ENCODE data around the gene CLN5.

GRCh38 chr13:77026861-77027621 lies 35.2 kb downstream of the CLN5 start, which contains the start of gene FBXL3:
- TF ChIP-seq SUZ12 (IDR thresholded peaks at IDR 0.05; ENCODE audit: extremely low read depth, insufficient read depth, insufficient read length) (no peak), YY1 (IDR thresholded peaks at IDR 0.05; ENCODE audit: insufficient read depth, insufficient read length) (peak; percentile 47), ZNF274 (IDR thresholded peaks at IDR 0.05; ENCODE audit: low read depth, low read length) (no peak)

Measured in NT2/D1 (cell line).